ENCODE results near the gene PQBP1.

Gene PQBP1

GRCh38 chrX:48924270-48924669 is 26.5 kb downstream of the PQBP1 start:
- DNase-seq = no peak

- DNase-seq = no peak
Measured at GRCh38 chrX:48927123-48927522, 29.4 kb downstream of the PQBP1 start.

DNA sequence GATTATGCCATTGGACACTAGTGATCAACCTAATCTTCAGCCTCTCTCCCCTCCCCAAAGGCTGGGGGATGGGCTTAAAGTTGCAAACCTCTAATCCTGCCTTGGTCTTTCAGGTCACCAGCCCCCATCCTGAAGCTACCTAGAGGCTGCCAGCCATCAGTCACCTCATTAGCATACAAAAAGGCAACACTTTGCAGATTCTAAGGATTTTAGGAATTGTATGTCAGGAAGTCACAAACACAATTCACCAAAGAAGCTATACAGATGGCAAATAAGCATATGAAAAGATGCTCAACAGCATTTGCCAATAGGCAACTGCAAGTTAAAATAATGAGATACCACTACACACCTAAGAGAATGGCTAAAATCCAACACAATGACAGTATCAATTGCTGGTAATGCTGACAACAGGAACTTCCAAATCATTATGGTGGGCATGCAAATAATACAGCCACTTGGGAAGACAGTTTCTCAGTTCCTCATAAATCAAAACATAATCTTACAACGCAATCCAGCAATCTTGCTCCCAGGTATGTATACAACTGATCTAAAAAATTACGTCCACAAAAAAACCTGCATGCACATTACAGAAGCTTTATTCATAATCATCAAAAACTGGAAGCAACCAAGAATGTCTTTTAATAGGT is 30.1 kb downstream of the PQBP1 start:
- DNase-seq = no peak

- no peak for DNase-seq
Measured at GRCh38 chrX:48933757-48934156, 36.0 kb downstream of the PQBP1 start.

DNA sequence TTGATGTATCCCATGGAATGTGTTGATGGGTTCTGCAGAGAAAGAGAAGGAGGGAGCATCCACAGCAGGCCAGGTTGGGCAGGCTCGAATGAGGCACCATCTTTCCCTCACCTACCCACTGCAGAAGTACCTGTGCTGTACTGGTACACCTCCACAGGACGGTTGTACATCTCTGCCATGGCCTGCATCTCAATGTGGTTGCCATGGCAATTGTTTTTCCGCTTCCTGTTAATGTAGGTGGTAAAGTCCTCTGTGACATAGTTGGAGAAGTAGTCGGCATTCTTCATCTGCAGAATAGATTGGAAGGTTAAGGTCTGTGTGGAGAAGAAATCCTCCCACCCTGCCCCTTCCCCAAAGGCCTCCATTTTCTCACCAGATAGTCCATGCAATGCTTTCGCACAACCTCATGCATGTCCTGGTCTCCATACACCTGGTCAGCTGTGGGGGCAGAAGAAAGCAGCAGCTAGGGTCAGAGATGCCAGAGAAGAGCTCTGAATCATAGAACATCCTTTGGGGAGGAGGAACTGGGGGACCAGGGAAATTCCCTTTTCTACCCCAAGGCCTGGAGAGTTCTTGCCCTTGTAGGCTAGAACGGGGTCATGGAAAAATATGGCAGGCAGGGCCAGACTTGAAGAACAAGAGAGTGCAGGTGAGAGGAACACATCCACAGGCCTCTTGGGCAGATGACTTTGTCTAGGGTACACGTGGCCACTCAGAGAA is 37.0 kb downstream of the PQBP1 start:
- no peak for DNase-seq

DNA sequence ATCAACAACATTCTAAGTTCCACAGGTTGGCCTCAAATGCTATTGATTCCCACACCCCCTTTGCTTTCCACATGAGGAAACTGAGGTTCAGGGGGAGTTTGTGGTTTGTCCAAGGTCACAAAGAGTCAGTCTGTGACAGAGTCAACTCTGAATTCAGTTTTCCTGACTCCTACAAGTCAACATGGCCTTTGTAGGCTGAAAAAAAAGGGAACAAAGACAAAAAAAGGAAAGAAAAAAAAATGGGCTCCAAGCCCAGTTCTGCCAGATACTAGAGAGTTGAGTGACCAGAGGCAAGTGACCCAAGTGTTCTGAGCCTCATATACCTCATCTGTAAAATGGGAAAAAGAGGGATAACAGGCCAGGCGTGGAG is 37.6 kb downstream of the PQBP1 start:
- DNase-seq = no peak

DNA sequence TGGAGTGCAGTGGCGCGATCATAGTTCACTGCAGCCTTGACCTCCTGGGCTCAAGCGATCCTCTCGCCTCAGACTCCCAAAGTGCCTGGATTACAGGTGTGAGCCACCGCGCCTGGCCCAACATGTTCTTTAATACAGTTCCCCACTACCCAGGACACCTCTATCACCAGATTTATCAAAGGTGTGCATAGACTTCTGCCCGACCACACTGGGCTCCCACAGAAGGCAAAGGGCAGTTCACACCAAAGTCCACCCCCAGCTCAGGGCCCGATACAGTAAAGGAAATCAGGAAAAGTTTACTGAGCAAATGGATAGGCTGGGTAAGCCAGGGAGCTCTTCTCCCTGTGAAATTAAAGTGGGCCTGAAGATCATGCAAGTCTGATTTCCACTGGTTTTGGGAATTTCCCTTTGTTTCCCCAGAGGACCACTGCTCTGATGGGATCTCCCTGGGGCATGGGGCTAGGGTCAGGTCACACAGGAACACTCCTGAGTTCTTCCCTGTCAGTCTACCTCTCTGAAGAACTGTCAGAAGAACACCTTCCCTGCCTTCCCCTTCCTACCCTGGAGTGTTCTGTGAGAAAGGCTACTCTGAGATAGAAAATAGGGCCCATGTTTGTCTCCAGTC is 38.8 kb downstream of the PQBP1 start:
- no peak for DNase-seq

- DNase-seq = no peak
Measured at GRCh38 chrX:48937054-48937907, 39.6 kb downstream of the PQBP1 start.

DNA sequence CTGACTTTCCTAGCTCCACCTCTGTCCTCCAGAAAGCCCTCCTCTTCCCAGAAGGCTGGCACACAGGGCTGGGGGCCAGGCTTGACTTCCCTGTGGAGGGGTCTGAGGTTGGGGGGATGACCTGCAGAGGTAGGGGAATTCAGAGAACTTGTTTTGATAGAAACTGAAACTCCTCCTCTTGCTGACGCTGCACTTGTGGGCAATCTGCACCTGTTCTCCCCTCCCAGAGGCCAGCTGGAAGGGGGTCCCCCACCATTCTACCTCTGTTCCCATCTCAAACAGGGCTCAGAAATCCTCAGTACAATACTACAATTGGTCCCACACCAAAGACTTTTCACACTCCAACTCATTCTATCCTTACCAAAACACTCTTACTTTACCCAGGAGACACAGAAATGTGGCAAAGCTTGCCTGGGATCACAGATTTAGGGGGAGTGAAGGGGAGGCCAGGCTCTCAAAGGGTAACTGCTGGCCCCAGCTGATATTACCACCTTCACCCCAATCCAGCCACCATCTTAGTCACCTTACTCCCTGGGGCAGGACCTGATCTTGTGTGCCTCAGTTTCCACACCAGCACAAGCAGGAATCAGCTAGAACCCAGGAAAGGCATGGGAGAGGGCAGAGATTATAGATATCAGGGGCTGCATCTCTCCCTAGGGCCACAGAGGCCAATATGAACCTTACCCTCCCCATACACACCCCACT is 41.1 kb downstream of the PQBP1 start:
- DNase-seq = no peak

DNA sequence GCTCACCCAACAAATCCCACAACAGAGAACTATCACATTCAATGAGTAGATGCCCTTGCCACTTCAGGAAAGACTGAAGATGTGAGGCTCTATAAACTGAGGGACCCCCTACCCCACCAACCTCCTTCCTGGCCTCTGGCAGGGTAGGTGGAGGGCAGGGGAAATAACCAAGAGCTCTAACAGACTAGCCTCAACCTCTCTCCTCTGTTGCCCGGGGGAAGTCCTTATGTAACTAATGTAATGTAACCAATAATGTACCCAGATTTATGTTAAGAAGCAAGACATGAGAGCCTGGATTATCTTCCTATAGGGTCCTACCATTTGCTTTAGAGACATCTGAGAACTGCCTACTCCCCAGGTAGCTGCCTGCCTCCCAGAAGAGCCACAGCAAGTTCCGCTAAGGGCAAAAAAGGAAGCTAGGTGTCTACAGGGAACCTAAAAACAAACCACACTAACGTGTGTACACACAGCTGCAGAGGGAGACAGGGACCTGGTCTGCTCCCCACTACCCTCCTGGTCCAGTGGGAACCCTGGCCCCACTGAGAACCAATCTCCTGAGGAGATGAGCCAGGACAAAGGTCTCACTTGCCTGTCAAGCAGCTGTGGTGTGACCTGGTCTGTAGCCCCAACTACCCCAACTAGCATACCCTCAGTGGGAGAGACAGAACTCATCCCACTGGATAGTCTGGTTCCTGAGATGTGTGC is 41.9 kb downstream of the PQBP1 start:
- DNase-seq = no peak

GRCh38 chrX:48940404-48940955 is 42.8 kb downstream of the PQBP1 start:
- no peak for DNase-seq

- DNase-seq = no peak
Measured at GRCh38 chrX:48942895-48943294, 45.2 kb downstream of the PQBP1 start.

- peak; percentile 19 to 24 for DNase-seq
Measured at GRCh38 chrX:48945517-48946348, 48.0 kb downstream of the PQBP1 start.

- no peak for DNase-seq
Measured at GRCh38 chrX:48948589-48948988, 50.9 kb downstream of the PQBP1 start.

Measured in NCI-H2081 (cell line).